Measurements from ENCODE around the gene PKP3. TPM values are rescaled to one million over a fixed set of nuclear protein-coding genes. Genes with fewer than 3 reads are reported as not detected.

PKP3 gene
- total and polyA plus RNA-seq, 9 of the 15 experiments (the other 6 are each of a cell fraction or from before 2014, with no cell fraction given): 0.11 to 110 (median 30.7) TPM

DNA sequence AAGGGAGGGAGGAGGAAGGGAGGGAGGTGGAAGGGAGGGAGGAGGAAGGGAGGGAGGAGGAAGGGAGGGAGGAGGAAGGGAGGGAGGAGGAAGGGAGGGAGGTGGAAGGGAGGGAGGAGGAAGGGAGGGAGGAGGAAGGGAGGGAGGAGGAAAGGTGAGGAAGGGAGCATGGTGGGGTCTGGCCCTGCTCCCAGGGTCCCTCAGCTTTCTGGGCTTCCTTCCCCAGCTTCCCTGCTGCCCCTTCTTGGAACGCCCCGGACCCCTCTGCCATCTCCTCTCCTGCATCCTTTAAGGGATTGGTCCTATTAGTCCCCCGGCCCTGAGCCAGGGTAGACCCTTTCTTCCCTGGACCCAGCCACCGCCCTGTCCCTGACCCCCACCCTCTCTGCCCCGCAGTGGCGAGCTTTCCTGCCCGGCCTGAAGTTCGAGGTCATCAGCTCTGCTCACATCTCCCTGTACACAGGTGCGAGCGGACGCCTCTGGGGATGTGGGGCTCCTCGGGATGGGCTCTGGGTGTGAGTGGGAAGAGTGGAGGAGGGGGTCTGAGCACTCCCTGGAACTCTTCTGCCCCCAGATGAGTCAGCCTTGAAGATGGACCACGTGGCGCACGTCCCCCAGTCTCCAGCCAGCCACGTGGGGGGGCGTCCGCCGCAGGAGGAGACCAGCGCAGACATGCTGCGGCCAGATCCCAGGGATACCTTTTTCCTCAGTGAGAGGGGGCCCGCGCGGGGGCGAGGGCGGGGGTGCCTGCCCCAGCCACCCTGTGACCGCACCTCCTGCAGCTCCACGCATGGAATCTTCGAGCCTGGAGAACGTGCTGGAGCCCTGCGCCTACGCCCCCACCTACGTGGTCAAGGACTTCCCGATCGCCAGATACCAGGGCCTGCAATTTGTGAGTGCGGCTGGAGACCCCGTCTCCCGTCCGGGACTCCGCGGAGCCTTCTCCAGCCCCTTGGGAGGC, 18.7 kb upstream of the PKP3 start (continued):
- TF ChIP-seq, protein P1, sequence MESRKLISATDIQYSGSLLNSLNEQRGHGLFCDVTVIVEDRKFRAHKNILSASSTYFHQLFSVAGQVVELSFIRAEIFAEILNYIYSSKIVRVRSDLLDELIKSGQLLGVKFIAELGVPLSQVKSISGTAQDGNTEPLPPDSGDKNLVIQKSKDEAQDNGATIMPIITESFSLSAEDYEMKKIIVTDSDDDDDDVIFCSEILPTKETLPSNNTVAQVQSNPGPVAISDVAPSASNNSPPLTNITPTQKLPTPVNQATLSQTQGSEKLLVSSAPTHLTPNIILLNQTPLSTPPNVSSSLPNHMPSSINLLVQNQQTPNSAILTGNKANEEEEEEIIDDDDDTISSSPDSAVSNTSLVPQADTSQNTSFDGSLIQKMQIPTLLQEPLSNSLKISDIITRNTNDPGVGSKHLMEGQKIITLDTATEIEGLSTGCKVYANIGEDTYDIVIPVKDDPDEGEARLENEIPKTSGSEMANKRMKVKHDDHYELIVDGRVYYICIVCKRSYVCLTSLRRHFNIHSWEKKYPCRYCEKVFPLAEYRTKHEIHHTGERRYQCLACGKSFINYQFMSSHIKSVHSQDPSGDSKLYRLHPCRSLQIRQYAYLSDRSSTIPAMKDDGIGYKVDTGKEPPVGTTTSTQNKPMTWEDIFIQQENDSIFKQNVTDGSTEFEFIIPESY (CRISPR knock-in tag; IDR thresholded peaks at IDR 0.05): 0 out of 2 replicates have a peak, but pooled peaks have one; percentile 9
- TF ChIP-seq, protein P2, sequence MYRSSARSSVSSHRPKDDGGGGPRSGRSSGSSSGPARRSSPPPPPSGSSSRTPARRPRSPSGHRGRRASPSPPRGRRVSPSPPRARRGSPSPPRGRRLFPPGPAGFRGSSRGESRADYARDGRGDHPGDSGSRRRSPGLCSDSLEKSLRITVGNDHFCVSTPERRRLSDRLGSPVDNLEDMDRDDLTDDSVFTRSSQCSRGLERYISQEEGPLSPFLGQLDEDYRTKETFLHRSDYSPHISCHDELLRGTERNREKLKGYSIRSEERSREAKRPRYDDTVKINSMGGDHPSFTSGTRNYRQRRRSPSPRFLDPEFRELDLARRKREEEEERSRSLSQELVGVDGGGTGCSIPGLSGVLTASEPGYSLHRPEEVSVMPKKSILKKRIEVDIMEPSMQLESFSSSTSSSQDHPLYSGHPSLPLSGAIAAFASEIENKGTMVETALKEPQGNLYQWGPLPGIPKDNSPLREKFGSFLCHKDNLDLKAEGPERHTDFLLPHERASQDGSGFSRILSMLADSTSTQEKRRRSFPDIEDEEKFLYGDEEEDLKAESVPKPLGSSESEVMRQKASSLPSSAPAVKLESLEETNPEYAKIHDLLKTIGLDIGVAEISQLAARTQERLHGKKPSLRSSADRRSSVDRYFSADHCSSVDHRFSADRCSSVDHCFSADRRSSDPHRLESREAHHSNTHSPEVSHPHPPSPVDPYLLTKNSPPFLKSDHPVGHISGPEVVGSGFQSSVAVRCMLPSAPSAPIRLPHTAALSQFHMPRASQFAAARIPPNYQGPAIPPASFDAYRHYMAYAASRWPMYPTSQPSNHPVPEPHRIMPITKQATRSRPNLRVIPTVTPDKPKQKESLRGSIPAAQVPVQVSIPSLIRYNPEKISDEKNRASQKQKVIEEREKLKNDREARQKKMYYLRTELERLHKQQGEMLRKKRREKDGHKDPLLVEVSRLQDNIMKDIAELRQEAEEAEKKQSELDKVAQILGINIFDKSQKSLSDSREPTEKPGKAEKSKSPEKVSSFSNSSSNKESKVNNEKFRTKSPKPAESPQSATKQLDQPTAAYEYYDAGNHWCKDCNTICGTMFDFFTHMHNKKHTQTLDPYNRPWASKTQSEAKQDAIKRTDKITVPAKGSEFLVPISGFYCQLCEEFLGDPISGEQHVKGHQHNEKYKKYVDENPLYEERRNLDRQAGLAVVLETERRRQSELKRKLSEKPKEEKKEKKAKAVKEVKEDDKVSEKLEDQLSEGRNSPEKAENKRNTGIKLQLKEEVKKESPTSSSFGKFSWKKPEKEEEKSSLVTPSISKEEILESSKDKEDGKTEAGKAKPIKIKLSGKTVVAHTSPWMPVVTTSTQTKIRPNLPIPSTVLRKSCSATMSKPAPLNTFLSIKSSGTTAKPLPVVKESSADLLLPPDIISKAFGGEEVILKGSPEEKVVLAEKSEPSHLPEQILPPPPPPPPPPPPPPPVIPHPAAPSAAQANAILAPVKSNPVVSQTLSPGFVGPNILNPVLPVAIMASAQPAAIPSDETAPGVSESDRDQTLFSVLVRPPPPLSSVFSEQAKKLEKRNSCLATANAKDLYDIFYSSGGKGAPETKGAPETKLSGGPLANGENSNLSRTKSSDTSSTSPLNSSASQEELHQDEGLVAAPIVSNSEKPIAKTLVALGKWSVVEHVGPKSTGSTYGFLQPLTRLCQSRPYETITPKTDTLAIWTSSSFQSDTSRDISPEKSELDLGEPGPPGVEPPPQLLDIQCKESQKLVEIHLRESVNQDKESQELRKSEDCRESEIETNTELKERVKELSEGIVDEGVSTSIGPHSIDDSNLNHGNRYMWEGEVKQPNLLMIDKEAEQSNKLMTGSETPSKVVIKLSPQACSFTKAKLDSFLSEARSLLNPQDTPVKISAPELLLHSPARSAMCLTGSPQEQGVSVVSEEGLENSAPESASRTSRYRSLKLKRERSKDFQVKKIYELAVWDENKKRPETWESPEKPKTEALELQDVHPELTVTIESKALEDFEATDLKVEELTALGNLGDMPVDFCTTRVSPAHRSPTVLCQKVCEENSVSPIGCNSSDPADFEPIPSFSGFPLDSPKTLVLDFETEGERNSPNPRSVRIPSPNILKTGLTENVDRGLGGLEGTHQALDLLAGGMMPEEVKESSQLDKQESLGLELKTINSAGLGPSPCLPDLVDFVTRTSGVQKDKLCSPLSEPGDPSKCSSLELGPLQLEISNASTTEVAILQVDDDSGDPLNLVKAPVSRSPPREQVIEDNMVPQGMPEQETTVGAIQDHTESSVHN (IDR thresholded peaks at IDR 0.05; ENCODE audit: borderline replicate concordance in 1 of 2, low read depth in 1 of 2): no peak
- TF ChIP-seq ZNF263 (CRISPR knock-in tag; IDR thresholded peaks at IDR 0.05; ENCODE audit: borderline replicate concordance): peak; percentile 64; the same call in 1 of the 2 replicates
- no peak for TF ChIP-seq ZNF253 (CRISPR knock-in tag; conservative IDR thresholded peaks at IDR 0.05)
- no peak for TF ChIP-seq KDM1A (IDR thresholded peaks at IDR 0.05)
- no peak for TF ChIP-seq CREBBP (IDR thresholded peaks at IDR 0.05; ENCODE audit: low read depth, low read length)
- no peak for TF ChIP-seq CEBPB (tag; IDR thresholded peaks at IDR 0.05)
- TF ChIP-seq LARP7 (IDR thresholded peaks at IDR 0.05): no peak

Measured in K562 (cell line).